ENCODE results near the gene TLE1. TPM values are rescaled to one million over a fixed set of nuclear protein-coding genes. Genes with fewer than 3 reads are reported as not detected.

The TLE1 gene
- total RNA-seq, 1 experiment from 2014 or later = 79.3 TPM

DNA sequence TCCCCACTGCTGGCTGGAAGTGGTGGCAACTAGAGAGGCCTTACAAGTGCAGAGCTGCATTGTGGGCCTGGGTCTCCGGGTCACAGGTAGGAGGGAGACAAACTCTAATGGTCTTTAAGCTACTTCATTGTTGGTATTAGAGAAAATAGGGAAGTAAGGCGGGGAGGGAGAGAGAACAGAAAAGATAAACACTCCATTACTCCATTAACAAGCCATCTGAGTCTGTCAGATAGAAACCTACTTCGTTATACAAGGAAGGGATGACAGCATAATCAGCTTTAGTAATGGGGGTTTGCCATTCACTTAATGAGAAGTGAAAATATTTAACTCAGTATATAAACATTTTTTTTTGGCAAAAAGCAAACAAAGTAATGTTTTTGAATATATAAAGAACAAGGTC lies 107.4 kb downstream of the TLE1 start:
- H3K79me1 ChIP-seq (ENCODE audit: insufficient read depth, low read depth, low read length, poor library complexity, severe bottlenecking) = no peaks in the 10 kb centered on the region
- H3K27ac Mint-ChIP-seq = no peak overlapping the region; a peak in 1 of 7 replicates
- H2BK15ac ChIP-seq (ENCODE audit: low read depth, low read length) = no peak overlapping the region
- peaks cover 10 to 14% of the 10 kb centered on the region in 2 experiments for H3K4me1 Mint-ChIP-seq
- H2BK12ac ChIP-seq (ENCODE audit: insufficient read length, low read depth, low read length) = no peak overlapping the region
- H3K23ac ChIP-seq (ENCODE audit: insufficient read length, low read depth, low read length) = no peak overlapping the region
- H2AK5ac ChIP-seq (ENCODE audit: insufficient read length, low read length) = no peak overlapping the region
- no peak overlapping the region for H3K4me2 ChIP-seq (ENCODE audit: insufficient read depth, insufficient read length, low read length)
- H3K4me1 ChIP-seq (ENCODE audit: insufficient read depth, low read length) = peaks cover 2% of the 10 kb centered on the region; the same call in 1 of the 2 replicates
- no peaks in the 10 kb centered on the region for H3K27me3 Mint-ChIP-seq (ENCODE audit: low read depth)
- DNase-seq = no peak
- no peak overlapping the region for H2AFZ ChIP-seq (ENCODE audit: low read length)
- no peaks in the 10 kb centered on the region for H3K27me3 ChIP-seq (ENCODE audit: insufficient read depth, low read length)
- H3K79me2 ChIP-seq (ENCODE audit: insufficient read depth, low read length) = no peaks in the 10 kb centered on the region
- H3K4me3 Mint-ChIP-seq = no peak overlapping the region
- no peak overlapping the region for H3K4ac ChIP-seq (ENCODE audit: low read depth, low read length)
- no CpG with 5 or more reads among the region's 3 CpGs for WGBS (ENCODE audit: extremely low coverage, insufficient read length, low lambda C conversion rate)
- H4K5ac ChIP-seq (ENCODE audit: insufficient read length, low read depth, low read length) = no peak overlapping the region
- H4K91ac ChIP-seq (ENCODE audit: insufficient read length, low read depth, low read length) = no peak overlapping the region
- H3K23me2 ChIP-seq (ENCODE audit: insufficient read length, low read depth, low read length, poor library complexity, severe bottlenecking) = no peaks in the 10 kb centered on the region
- H3K9me3 ChIP-seq (ENCODE audit: control insufficient read depth, low read depth, low read length) = no peaks in the 10 kb centered on the region
- H3K14ac ChIP-seq (ENCODE audit: insufficient read depth, low read length) = no peak overlapping the region
- H2BK120ac ChIP-seq (ENCODE audit: low read depth, low read length, poor library complexity, severe bottlenecking) = no peak overlapping the region
- no peak overlapping the region for H2BK5ac ChIP-seq (ENCODE audit: insufficient read length, low read length)
- no peaks in the 10 kb centered on the region for H4K20me1 ChIP-seq (ENCODE audit: control insufficient read depth, insufficient read depth, insufficient read length)
- TF ChIP-seq, protein P1, sequence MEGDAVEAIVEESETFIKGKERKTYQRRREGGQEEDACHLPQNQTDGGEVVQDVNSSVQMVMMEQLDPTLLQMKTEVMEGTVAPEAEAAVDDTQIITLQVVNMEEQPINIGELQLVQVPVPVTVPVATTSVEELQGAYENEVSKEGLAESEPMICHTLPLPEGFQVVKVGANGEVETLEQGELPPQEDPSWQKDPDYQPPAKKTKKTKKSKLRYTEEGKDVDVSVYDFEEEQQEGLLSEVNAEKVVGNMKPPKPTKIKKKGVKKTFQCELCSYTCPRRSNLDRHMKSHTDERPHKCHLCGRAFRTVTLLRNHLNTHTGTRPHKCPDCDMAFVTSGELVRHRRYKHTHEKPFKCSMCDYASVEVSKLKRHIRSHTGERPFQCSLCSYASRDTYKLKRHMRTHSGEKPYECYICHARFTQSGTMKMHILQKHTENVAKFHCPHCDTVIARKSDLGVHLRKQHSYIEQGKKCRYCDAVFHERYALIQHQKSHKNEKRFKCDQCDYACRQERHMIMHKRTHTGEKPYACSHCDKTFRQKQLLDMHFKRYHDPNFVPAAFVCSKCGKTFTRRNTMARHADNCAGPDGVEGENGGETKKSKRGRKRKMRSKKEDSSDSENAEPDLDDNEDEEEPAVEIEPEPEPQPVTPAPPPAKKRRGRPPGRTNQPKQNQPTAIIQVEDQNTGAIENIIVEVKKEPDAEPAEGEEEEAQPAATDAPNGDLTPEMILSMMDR (conservative IDR thresholded peaks at IDR 0.05) = no peak
- no peaks in the 10 kb centered on the region; a peak in 1 of 5 replicates for H3K9me3 Mint-ChIP-seq
- no peak overlapping the region for H3K18ac ChIP-seq (ENCODE audit: insufficient read length, low read depth, low read length)
- H4K8ac ChIP-seq (replicated peaks; ENCODE audit: insufficient read length, low read depth, low read length) = no peak overlapping the region
- H2BK20ac ChIP-seq (ENCODE audit: low read depth, low read length, poor library complexity, severe bottlenecking) = no peak overlapping the region
- no peak overlapping the region for H3K27ac ChIP-seq (ENCODE audit: insufficient read length, low read depth, low read length)
- no peak overlapping the region for H3K56ac ChIP-seq (ENCODE audit: insufficient read length, low read depth, low read length)
- H3K9ac ChIP-seq (ENCODE audit: extremely low read depth, insufficient read length, low read length) = no peak overlapping the region
- peaks cover 40 to 62% (median 55%) of the 10 kb centered on the region in 3 experiments for H3K36me3 Mint-ChIP-seq (ENCODE audit: insufficient read depth in 1 of 3, low read depth in 3 of 3)
- H3T11ph ChIP-seq (ENCODE audit: low read length) = no peak overlapping the region
